Measurements from ENCODE around the gene COL11A1. TPM values are rescaled to one million over a fixed set of nuclear protein-coding genes. Genes with fewer than 3 reads are reported as not detected.

The COL11A1 gene
- polyA plus RNA-seq, 2 of the 4 experiments (the other 2 are of a cell fraction): 6.8 to 13.6 TPM

- CTCF ChIA-PET: no interaction called here
- Histone ChIP-seq H3K4me1 (no peaks in the 10 kb centered on the region), H3K4me2 (no peak overlapping the region), H3K9me3 (no peaks in the 10 kb centered on the region), H3K27ac (no peak overlapping the region), H3K4me3 (no peak overlapping the region)
- no peak for FAIRE-seq
- ATAC-seq: no peak
- no peak for DNase-seq (ENCODE audit: low read depth in 1 of 2, low spot score in 1 of 2)
- TF ChIP-seq ZC3H11A (IDR thresholded peaks at IDR 0.05): no peak
- TF ChIP-seq MAFK (IDR thresholded peaks at IDR 0.05; ENCODE audit: partially characterized antibody): no peak
- no peak for TF ChIP-seq JUNB (IDR thresholded peaks at IDR 0.05)
- TF ChIP-seq FOSL2 (IDR thresholded peaks at IDR 0.05): no peak
- no peak for TF ChIP-seq FOSL2 (CRISPR knock-in tag; IDR thresholded peaks at IDR 0.05)
- WGBS (ENCODE audit: missing lambda C conversion rate): 44% methylated on average over 2 of the region's 2 CpGs
- POLR2A ChIA-PET: no interaction called here
Measured at GRCh38 chr1:103089221-103089620, 19.1 kb downstream of the COL11A1 start.

GRCh38 chr1:103087256-103087655 lies 21.1 kb downstream of the COL11A1 start:
- no peaks in the 10 kb centered on the region for H3K4me1 ChIP-seq
- no peak overlapping the region for H3K4me3 ChIP-seq
- 13% methylated on average over 1 of the region's 1 CpG for WGBS (ENCODE audit: missing lambda C conversion rate)
- no peak overlapping the region for H3K27ac ChIP-seq
- CTCF ChIA-PET: interaction anchor here (1.8 kb wide), 1 partner anchor 19 kb away, joined by 4 read pairs; no protein-coding TSS in a partner anchor
- POLR2A ChIA-PET: no interaction called here
- ATAC-seq (no peak), FAIRE-seq (no peak), DNase-seq (ENCODE audit: low read depth in 1 of 2, low spot score in 1 of 2) (no peak)
- H3K9me3 ChIP-seq: no peaks in the 10 kb centered on the region
- TF ChIP-seq JUNB (IDR thresholded peaks at IDR 0.05) (no peak), JUN (IDR thresholded peaks at IDR 0.05) (no peak)
- no peak overlapping the region for H3K4me2 ChIP-seq

- 26% methylated on average over 2 of the region's 2 CpGs for WGBS (ENCODE audit: missing lambda C conversion rate)
- Histone ChIP-seq H3K4me1 (no peaks in the 10 kb centered on the region), H3K4me2 (no peak overlapping the region), H3K9me3 (no peaks in the 10 kb centered on the region), H3K4me3 (no peak overlapping the region), H3K27ac (no peak overlapping the region)
- TF ChIP-seq ELK1 (IDR thresholded peaks at IDR 0.05; ENCODE audit: low read depth, low read length): no peak
- TF ChIP-seq ZFP36 (IDR thresholded peaks at IDR 0.05; ENCODE audit: borderline replicate concordance, partially characterized antibody): no peak
- no peak for TF ChIP-seq EHF (CRISPR knock-in tag; IDR thresholded peaks at IDR 0.05)
- no peak for TF ChIP-seq EHMT2 (IDR thresholded peaks at IDR 0.05; ENCODE audit: low read depth)
- no peak for TF ChIP-seq SREBF2 (IDR thresholded peaks at IDR 0.05)
- TF ChIP-seq HEYL (CRISPR knock-in tag; IDR thresholded peaks at IDR 0.05): no peak
- TF ChIP-seq HOXA7 (CRISPR knock-in tag; IDR thresholded peaks at IDR 0.05): no peak
- no peak for TF ChIP-seq SMC3 (IDR thresholded peaks at IDR 0.05)
- no peak for TF ChIP-seq TFCP2L1 (CRISPR knock-in tag; IDR thresholded peaks at IDR 0.05)
- TF ChIP-seq FOSL2 (IDR thresholded peaks at IDR 0.05): no peak
- TF ChIP-seq FOSL2 (CRISPR knock-in tag; IDR thresholded peaks at IDR 0.05): no peak
- CTCF ChIA-PET: no interaction called here
- no peak for DNase-seq (ENCODE audit: low read depth in 1 of 2, low spot score in 1 of 2)
- POLR2A ChIA-PET: no interaction called here
- no peak for FAIRE-seq
- no peak for ATAC-seq
Measured at GRCh38 chr1:103084181-103084580, 24.1 kb downstream of the COL11A1 start.

- Histone ChIP-seq H3K27ac (no peak overlapping the region), H3K4me3 (no peak overlapping the region), H3K4me2 (no peak overlapping the region), H3K4me1 (no peaks in the 10 kb centered on the region), H3K9me3 (no peaks in the 10 kb centered on the region)
- ATAC-seq (no peak), DNase-seq (ENCODE audit: low read depth in 1 of 2, low spot score in 1 of 2) (no peak), FAIRE-seq (no peak)
- TF ChIP-seq HEYL (CRISPR knock-in tag; IDR thresholded peaks at IDR 0.05) (no peak), SMC3 (IDR thresholded peaks at IDR 0.05) (no peak), HES2 (IDR thresholded peaks at IDR 0.05) (no peak), EP300 (IDR thresholded peaks at IDR 0.05) (no peak), ZFP36 (IDR thresholded peaks at IDR 0.05; ENCODE audit: borderline replicate concordance, partially characterized antibody) (no peak), JUNB (IDR thresholded peaks at IDR 0.05) (no peak), RNF2 (IDR thresholded peaks at IDR 0.05; ENCODE audit: borderline replicate concordance, low read depth) (no peak), FOSB (CRISPR knock-in tag; IDR thresholded peaks at IDR 0.05) (no peak), FOXS1 (CRISPR knock-in tag; IDR thresholded peaks at IDR 0.05) (no peak), E2F6 (IDR thresholded peaks at IDR 0.05; ENCODE audit: borderline replicate concordance, low read depth) (no peak)
- ChIA-PET CTCF (no interaction called here), POLR2A (no interaction called here)
- WGBS (ENCODE audit: missing lambda C conversion rate): 54% methylated on average over 2 of the region's 2 CpGs
Measured at GRCh38 chr1:103075316-103076000, 32.9 kb downstream of the COL11A1 start.
